Hematopoietic multipotent progenitor cell treated with erythropoietin and hydrocortisone succinate and interleukin-3 and kit ligand, for 4 days (in vitro differentiated cells): ENCODE measurements around the gene SLC35D2.

Experiments
- DNase-seq: peaks from one replicate; pipeline ENCODE4 v3.0.0-alpha.2; 2015

The SLC35D2 gene

GRCh38 chr9:96383165-96383942 lies at the start of gene SLC35D2:
Gene SLC35D2, minus strand, starts transcription at chr9:96383711. Its CDS starts 77 bp downstream, at chr9:96383634.
- peak; percentile 62 for DNase-seq

GRCh38 chr9:96430377-96430776 lies 46.9 kb upstream of the SLC35D2 start:
- peak; percentile 47 for DNase-seq

- no peak for DNase-seq
Observed at GRCh38 chr9:96429732-96430131, 46.2 kb upstream of the SLC35D2 start.

- DNase-seq = no peak
Observed at GRCh38 chr9:96425500-96426169, 42.1 kb upstream of the SLC35D2 start.

GRCh38 chr9:96423985-96424336 lies 40.5 kb upstream of the SLC35D2 start:
- no peak for DNase-seq

- DNase-seq = no peak
Observed at GRCh38 chr9:96423322-96423984, 39.9 kb upstream of the SLC35D2 start.

- DNase-seq = peak; percentile 80
Observed at GRCh38 chr9:96420468-96421219, 37.1 kb upstream of the SLC35D2 start.

GRCh38 chr9:96419691-96419969 lies 36.1 kb upstream of the SLC35D2 start:
- no peak for DNase-seq

- DNase-seq = peak; percentile 95
Observed at GRCh38 chr9:96418920-96419690, 35.6 kb upstream of the SLC35D2 start.

GRCh38 chr9:96418083-96418919 lies 34.8 kb upstream of the SLC35D2 start, which contains the start of gene ZNF367:
Gene ZNF367, minus strand, starts transcription at chr9:96418370. Its CDS starts 338 bp downstream, at chr9:96418032.
- DNase-seq = peak; percentile 99

- DNase-seq = no peak
Observed at GRCh38 chr9:96417661-96418082, 34.2 kb upstream of the SLC35D2 start.

- peak; percentile 93 for DNase-seq
Observed at GRCh38 chr9:96417051-96417586, 33.6 kb upstream of the SLC35D2 start.

- DNase-seq = peak; percentile 79
Observed at GRCh38 chr9:96413302-96414221, 30.1 kb upstream of the SLC35D2 start.

GRCh38 chr9:96412174-96412913 lies 28.8 kb upstream of the SLC35D2 start:
- DNase-seq = no peak

- DNase-seq = no peak
Observed at GRCh38 chr9:96411129-96411838, 27.8 kb upstream of the SLC35D2 start.

GRCh38 chr9:96408409-96409280 lies 25.1 kb upstream of the SLC35D2 start:
- no peak for DNase-seq

- DNase-seq = no peak
Observed at GRCh38 chr9:96400132-96400910, 16.8 kb upstream of the SLC35D2 start.
